LNCaP clone FGC (cell line): ENCODE results near the gene ADAMTS8.

Source experiments
- DNase-seq: peaks from one replicate; pipeline ENCODE4 v3.0.0-alpha.2; 2011; ENCODE audit warnings: low read depth
- H3K4me3 ChIP-seq: 2 replicates; pipeline ENCODE4 v1.5.1; 2011; ENCODE audit warnings: mild to moderate bottlenecking, low read depth, low read length, control low read depth
- CTCF ChIP-seq: IDR thresholded peaks from 2 replicates; pipeline ENCODE4 v1.5.1; 2012; ENCODE audit warnings: mild to moderate bottlenecking; ENCODE audit not compliant: control insufficient read depth, insufficient read depth; ENCODE audit errors: extremely low read depth

ADAMTS8 gene

GRCh38 chr11:130429983-130430382 is 1.6 kb upstream of the ADAMTS8 start:
- no peak for DNase-seq
- TF ChIP-seq CTCF: no peak
- H3K4me3 ChIP-seq: no peak overlapping the region

GRCh38 chr11:130429120-130429681 is 792 bp upstream of the ADAMTS8 start:
- no peak for TF ChIP-seq CTCF
- DNase-seq: no peak
- H3K4me3 ChIP-seq: no peak overlapping the region

GRCh38 chr11:130427581-130428315 is 661 bp downstream of the ADAMTS8 start:
- TF ChIP-seq CTCF: no peak
- H3K4me3 ChIP-seq: no peak overlapping the region
- no peak for DNase-seq

DNA sequence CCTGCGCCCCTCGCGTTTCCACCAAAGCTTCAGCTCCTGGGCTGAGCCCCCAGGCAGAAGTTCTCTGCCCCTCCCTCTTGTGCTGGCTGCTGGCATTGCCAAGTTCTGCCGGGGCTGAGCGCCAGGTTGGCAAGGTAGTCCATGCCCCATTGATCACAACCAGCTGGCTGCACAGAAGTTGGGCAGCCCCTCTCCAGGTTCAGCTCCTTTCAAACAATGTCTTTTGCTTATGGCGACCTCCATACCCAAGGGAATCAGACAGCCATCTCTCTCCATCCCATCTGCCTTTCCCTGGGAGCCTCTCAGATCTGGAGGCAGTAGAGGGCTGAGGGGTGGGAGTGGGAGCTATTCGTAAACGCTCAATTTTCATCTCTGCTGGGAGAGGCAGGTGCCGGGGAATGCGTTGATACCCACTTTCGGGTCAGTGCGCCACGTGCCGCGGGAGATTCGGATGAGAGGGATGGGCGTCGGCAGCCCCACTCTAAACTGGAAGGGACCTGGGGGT is 1.5 kb downstream of the ADAMTS8 start:
- H3K4me3 ChIP-seq: no peak overlapping the region
- DNase-seq: no peak
- TF ChIP-seq CTCF: no peak

DNA sequence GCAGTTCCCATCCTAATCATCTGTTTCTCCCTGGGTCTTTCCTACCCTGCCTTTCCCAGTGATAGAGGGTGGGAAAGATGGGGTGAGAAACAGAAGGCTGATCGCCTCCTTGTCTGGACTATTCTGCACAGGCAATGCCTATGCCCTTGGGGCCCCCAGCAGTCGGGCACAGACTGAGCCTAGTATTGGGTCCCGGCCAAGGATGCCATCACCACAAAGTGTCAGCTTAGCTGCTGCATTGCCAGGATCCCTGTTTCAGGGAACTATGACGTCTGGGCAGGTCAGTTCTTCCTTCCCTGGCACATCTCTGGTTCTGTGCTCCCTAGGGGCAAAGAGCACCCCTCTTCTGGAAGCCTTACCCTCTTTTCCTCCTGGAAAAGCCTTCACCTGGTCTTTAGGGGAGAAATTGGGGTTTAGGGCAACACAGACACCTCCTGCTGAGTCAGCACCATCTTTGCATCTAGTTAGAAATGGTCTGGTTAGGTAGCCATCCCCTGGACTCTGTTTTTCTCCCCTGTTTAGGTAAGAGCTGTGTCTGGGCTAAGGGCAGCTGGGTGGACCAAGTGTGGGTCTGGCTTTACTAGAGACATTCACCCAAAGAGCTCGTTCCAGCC is 2.1 kb downstream of the ADAMTS8 start:
- H3K4me3 ChIP-seq: no peak overlapping the region
- no peak for TF ChIP-seq CTCF
- no peak for DNase-seq

GRCh38 chr11:130425156-130425555 is 3.3 kb downstream of the ADAMTS8 start:
- no peak overlapping the region for H3K4me3 ChIP-seq
- DNase-seq: no peak
- TF ChIP-seq CTCF: no peak
